ENCODE data around the gene IRF1.

IRF1 gene

GRCh38 chr5:132498152-132498551, 7.6 kb upstream of the IRF1 start:
- no peak for DNase-seq (ENCODE audit: low read depth, low spot score)
- H3K4me3 ChIP-seq, result no peak overlapping the region
- H3K36me3 ChIP-seq (ENCODE audit: insufficient read depth, low read length), result no peaks in the 10 kb centered on the region
- H3K9me3 ChIP-seq (ENCODE audit: low read depth, low read length), result no peaks in the 10 kb centered on the region
- H3K9ac ChIP-seq (ENCODE audit: insufficient read length), result no peak overlapping the region
- no peak overlapping the region for H3K27ac ChIP-seq
- TF ChIP-seq EZH2 (IDR thresholded peaks at IDR 0.05), result no peak
- no peak for TF ChIP-seq FOXP2 (optimal IDR thresholded peaks at IDR 0.05; ENCODE audit: control extremely low read depth, extremely low read length, insufficient read depth)
- TF ChIP-seq POLR2AphosphoS5 (IDR thresholded peaks at IDR 0.05; ENCODE audit: borderline replicate concordance, low read depth, low read length), result no peak

- no peaks in the 10 kb centered on the region for H3K36me3 ChIP-seq (ENCODE audit: insufficient read depth, low read length)
- no peak for DNase-seq (ENCODE audit: low read depth, low spot score)
- TF ChIP-seq POLR2AphosphoS5 (IDR thresholded peaks at IDR 0.05; ENCODE audit: borderline replicate concordance, low read depth, low read length) (no peak), FOXP2 (optimal IDR thresholded peaks at IDR 0.05; ENCODE audit: control extremely low read depth, extremely low read length, insufficient read depth) (no peak), EZH2 (IDR thresholded peaks at IDR 0.05) (no peak)
- H3K4me3 ChIP-seq, result no peak overlapping the region
- H3K9ac ChIP-seq (ENCODE audit: insufficient read length), result no peak overlapping the region
- no peak overlapping the region for H3K27ac ChIP-seq
- no peaks in the 10 kb centered on the region for H3K9me3 ChIP-seq (ENCODE audit: low read depth, low read length)
Measured at GRCh38 chr5:132497488-132497997, 7.0 kb upstream of the IRF1 start.

- Histone ChIP-seq H3K36me3 (ENCODE audit: insufficient read depth, low read length) (no peaks in the 10 kb centered on the region), H3K9me3 (ENCODE audit: low read depth, low read length) (no peaks in the 10 kb centered on the region), H3K4me3 (peak overlapping the region; percentile 81), H3K9ac (ENCODE audit: insufficient read length) (no peak overlapping the region), H3K27ac (no peak overlapping the region)
- DNase-seq (ENCODE audit: low read depth, low spot score), result no peak
- TF ChIP-seq POLR2AphosphoS5 (IDR thresholded peaks at IDR 0.05; ENCODE audit: borderline replicate concordance, low read depth, low read length), result no peak
- TF ChIP-seq EZH2 (IDR thresholded peaks at IDR 0.05), result no peak
Measured at GRCh38 chr5:132496631-132497487, 6.3 kb upstream of the IRF1 start.

GRCh38 chr5:132496191-132496630, 5.6 kb upstream of the IRF1 start:
- Histone ChIP-seq H3K27ac (no peak overlapping the region), H3K4me3 (peak overlapping the region; percentile 81), H3K36me3 (ENCODE audit: insufficient read depth, low read length) (no peaks in the 10 kb centered on the region), H3K9me3 (ENCODE audit: low read depth, low read length) (no peaks in the 10 kb centered on the region), H3K9ac (ENCODE audit: insufficient read length) (no peak overlapping the region)
- DNase-seq (ENCODE audit: low read depth, low spot score), result no peak
- no peak for TF ChIP-seq EZH2 (IDR thresholded peaks at IDR 0.05)
- no peak for TF ChIP-seq POLR2AphosphoS5 (IDR thresholded peaks at IDR 0.05; ENCODE audit: borderline replicate concordance, low read depth, low read length)
- TF ChIP-seq FOXP2 (optimal IDR thresholded peaks at IDR 0.05; ENCODE audit: control extremely low read depth, extremely low read length, insufficient read depth), result no peak

GRCh38 chr5:132495667-132496190, 5.2 kb upstream of the IRF1 start:
- Histone ChIP-seq H3K9me3 (ENCODE audit: low read depth, low read length) (no peaks in the 10 kb centered on the region), H3K27ac (no peak overlapping the region), H3K4me3 (peak overlapping the region; percentile 81), H3K36me3 (ENCODE audit: insufficient read depth, low read length) (no peaks in the 10 kb centered on the region), H3K9ac (ENCODE audit: insufficient read length) (peak overlapping the region; percentile 51)
- no peak for TF ChIP-seq FOXP2 (optimal IDR thresholded peaks at IDR 0.05; ENCODE audit: control extremely low read depth, extremely low read length, insufficient read depth)
- TF ChIP-seq EZH2 (IDR thresholded peaks at IDR 0.05), result no peak
- no peak for TF ChIP-seq POLR2AphosphoS5 (IDR thresholded peaks at IDR 0.05; ENCODE audit: borderline replicate concordance, low read depth, low read length)
- no peak for DNase-seq (ENCODE audit: low read depth, low spot score)

- Histone ChIP-seq H3K9ac (ENCODE audit: insufficient read length) (no peak overlapping the region), H3K9me3 (ENCODE audit: low read depth, low read length) (no peaks in the 10 kb centered on the region), H3K27ac (no peak overlapping the region), H3K36me3 (ENCODE audit: insufficient read depth, low read length) (no peaks in the 10 kb centered on the region), H3K4me3 (no peak overlapping the region)
- DNase-seq (ENCODE audit: low read depth, low spot score), result no peak
- TF ChIP-seq POLR2AphosphoS5 (IDR thresholded peaks at IDR 0.05; ENCODE audit: borderline replicate concordance, low read depth, low read length), result no peak
- no peak for TF ChIP-seq FOXP2 (optimal IDR thresholded peaks at IDR 0.05; ENCODE audit: control extremely low read depth, extremely low read length, insufficient read depth)
- TF ChIP-seq EZH2 (IDR thresholded peaks at IDR 0.05), result no peak
Measured at GRCh38 chr5:132493821-132494220, 3.2 kb upstream of the IRF1 start.

- Histone ChIP-seq H3K27ac (no peak overlapping the region), H3K4me3 (no peak overlapping the region), H3K9ac (ENCODE audit: insufficient read length) (no peak overlapping the region), H3K36me3 (ENCODE audit: insufficient read depth, low read length) (no peaks in the 10 kb centered on the region), H3K9me3 (ENCODE audit: low read depth, low read length) (no peaks in the 10 kb centered on the region)
- no peak for TF ChIP-seq FOXP2 (optimal IDR thresholded peaks at IDR 0.05; ENCODE audit: control extremely low read depth, extremely low read length, insufficient read depth)
- no peak for TF ChIP-seq POLR2AphosphoS5 (IDR thresholded peaks at IDR 0.05; ENCODE audit: borderline replicate concordance, low read depth, low read length)
- TF ChIP-seq EZH2 (IDR thresholded peaks at IDR 0.05), result no peak
- no peak for DNase-seq (ENCODE audit: low read depth, low spot score)
Measured at GRCh38 chr5:132493241-132493640, 2.7 kb upstream of the IRF1 start.

- H3K9ac ChIP-seq (ENCODE audit: insufficient read length), result no peak overlapping the region
- TF ChIP-seq EZH2 (IDR thresholded peaks at IDR 0.05) (no peak), FOXP2 (optimal IDR thresholded peaks at IDR 0.05; ENCODE audit: control extremely low read depth, extremely low read length, insufficient read depth) (no peak), POLR2AphosphoS5 (IDR thresholded peaks at IDR 0.05; ENCODE audit: borderline replicate concordance, low read depth, low read length) (no peak)
- DNase-seq (ENCODE audit: low read depth, low spot score), result no peak
- H3K4me3 ChIP-seq, result no peak overlapping the region
- no peak overlapping the region for H3K27ac ChIP-seq
- no peaks in the 10 kb centered on the region for H3K36me3 ChIP-seq (ENCODE audit: insufficient read depth, low read length)
- no peaks in the 10 kb centered on the region for H3K9me3 ChIP-seq (ENCODE audit: low read depth, low read length)
Measured at GRCh38 chr5:132492386-132493125, 2.0 kb upstream of the IRF1 start.
